Calu3 (cell line): ENCODE measurements around the gene EPB41L2. TPM values are rescaled to one million over a fixed set of nuclear protein-coding genes. Genes with fewer than 3 reads are reported as not detected.
"Not testable (repeated sequence)": the region's sequence is repeated elsewhere in the genome, so short reads cannot be mapped to it uniquely, and the experiment has no call there.

Experiments
- BruUV-seq: library from RNA; stranded (reverse); fragments of 400-500 nt; replicated peaks from 2 replicates; lab custom pipeline; 2021; lab: Mats Ljungman, UMichigan
- CTCF ChIA-PET: fragments of 300-600 bp; sonication (Branson Sonifier 250); formaldehyde crosslinking; loops from one replicate; lab custom pipeline; 2022; ENCODE audit warnings: antibody characterized with exemption; lab: Charles Lee
- DNase-seq: peaks from one replicate; pipeline ENCODE4 v3.0.0; 2022
- H3K27ac Mint-ChIP-seq: one replicate; pipeline ENCODE4 v1.8.0; 2022; ENCODE audit warnings: mixed read lengths; ENCODE audit not compliant: unreplicated experiment
- H3K27me3 Mint-ChIP-seq: one replicate; pipeline ENCODE4 v1.8.0; 2022; ENCODE audit warnings: mixed read lengths; ENCODE audit not compliant: unreplicated experiment
- H3K36me3 Mint-ChIP-seq: one replicate; pipeline ENCODE4 v1.8.0; 2022; ENCODE audit warnings: mild to moderate bottlenecking, moderate library complexity, mixed read lengths; ENCODE audit not compliant: insufficient read depth, unreplicated experiment
- H3K4me1 Mint-ChIP-seq: one replicate; pipeline ENCODE4 v1.8.0; 2022; ENCODE audit warnings: mild to moderate bottlenecking, low read depth, mixed read lengths; ENCODE audit not compliant: unreplicated experiment
- H3K4me3 Mint-ChIP-seq: one replicate; pipeline ENCODE4 v1.8.0; 2022; ENCODE audit warnings: mild to moderate bottlenecking, low read depth, moderate library complexity, mixed read lengths; ENCODE audit not compliant: unreplicated experiment
- H3K9me3 Mint-ChIP-seq: one replicate; pipeline ENCODE4 v1.8.0; 2022; ENCODE audit warnings: low read depth, mixed read lengths; ENCODE audit not compliant: unreplicated experiment
- CTCF ChIP-seq: fragments of 200-600 bp; IDR thresholded peaks from one replicate; pipeline ENCODE4 v1.8.0; 2022; ENCODE audit warnings: antibody characterized with exemption; ENCODE audit not compliant: unreplicated experiment
- intact Hi-C: fragments of 100-400 bp; cut with micrococcal nuclease; formaldehyde crosslinking; loops from one replicate; pipeline ENCODE4 v1.10.0; 2022; ENCODE audit not compliant: unreplicated experiment
- total RNA-seq: library from RNA; stranded (reverse); gene quantifications from 2 replicates; pipeline ENCODE4 v1.2.3, GENCODE V29; 2022

Gene EPB41L2
- total RNA-seq, 1 experiment from 2014 or later, result 332 TPM

- H3K9me3 Mint-ChIP-seq, result peaks cover 2% of the 10 kb centered on the region
- DNase-seq, result no peak
- peaks cover 57% of the 10 kb centered on the region for H3K4me1 Mint-ChIP-seq
- peak overlapping the region; percentile 93 for H3K27ac Mint-ChIP-seq
- H3K36me3 Mint-ChIP-seq, result peaks cover 24% of the 10 kb centered on the region
- CTCF ChIA-PET, result interaction anchor here (1.8 kb wide), 1 partner anchor 218 kb away, joined by 9 read pairs; no protein-coding TSS in a partner anchor
- BruUV-seq, result no TSS peak
- H3K4me3 Mint-ChIP-seq, result peak overlapping the region; percentile 56
- intact Hi-C loops, result no loop called here
- TF ChIP-seq CTCF, result no peak
- H3K27me3 Mint-ChIP-seq, result no peaks in the 10 kb centered on the region
These were observed 40.3 kb upstream of the EPB41L2 start for GRCh38 chr6:131103296-131103695.

GRCh38 chr6:131101911-131102680, 39.1 kb upstream of the EPB41L2 start:
- Mint-ChIP-seq H3K27me3 (no peaks in the 10 kb centered on the region), H3K4me3 (peak overlapping the region; percentile 56), H3K36me3 (peaks cover 24% of the 10 kb centered on the region), H3K4me1 (peaks cover 45% of the 10 kb centered on the region), H3K27ac (peak overlapping the region; percentile 93), H3K9me3 (peaks cover 2% of the 10 kb centered on the region)
- CTCF ChIA-PET, result interaction anchor here (0.6 to 1.8 kb wide), 5 partner anchors 27 to 416 kb away, joined by 3 to 9 read pairs (median 5); partner anchors contain the start of gene EPB41L2
- TF ChIP-seq CTCF, result no peak
- DNase-seq, result no peak
- intact Hi-C loops, result no loop called here
- BruUV-seq, result TSS peak; percentile 37

- no TSS peak for BruUV-seq
- Mint-ChIP-seq H3K4me1 (peaks cover 14% of the 10 kb centered on the region), H3K27ac (no peak overlapping the region), H3K4me3 (no peak overlapping the region), H3K36me3 (peaks cover 7% of the 10 kb centered on the region), H3K27me3 (no peaks in the 10 kb centered on the region), H3K9me3 (peaks cover 2% of the 10 kb centered on the region)
- DNase-seq, result no peak
- intact Hi-C loops, result no loop called here
- CTCF ChIA-PET, result no interaction called here
- TF ChIP-seq CTCF, result no peak
These were observed 33.7 kb upstream of the EPB41L2 start for GRCh38 chr6:131096786-131097185.

GRCh38 chr6:131093334-131093733, 30.3 kb upstream of the EPB41L2 start:
- CTCF ChIA-PET, result no interaction called here
- Mint-ChIP-seq H3K27ac (no peak overlapping the region), H3K9me3 (no peaks in the 10 kb centered on the region), H3K36me3 (no peaks in the 10 kb centered on the region), H3K27me3 (no peaks in the 10 kb centered on the region), H3K4me3 (no peak overlapping the region), H3K4me1 (no peaks in the 10 kb centered on the region)
- no peak for TF ChIP-seq CTCF
- DNase-seq, result no peak
- no TSS peak for BruUV-seq
- intact Hi-C loops, result no loop called here

GRCh38 chr6:131091944-131092343, 28.9 kb upstream of the EPB41L2 start:
- CTCF ChIA-PET, result not testable (repeated sequence)

GRCh38 chr6:131090339-131090738, 27.3 kb upstream of the EPB41L2 start:
- H3K9me3 Mint-ChIP-seq, H3K27me3 Mint-ChIP-seq, BruUV-seq, H3K36me3 Mint-ChIP-seq, CTCF ChIA-PET, DNase-seq, H3K4me1 Mint-ChIP-seq, H3K4me3 Mint-ChIP-seq, intact Hi-C loops, H3K27ac Mint-ChIP-seq: not testable (repeated sequence)

More at GRCh38 chr6:131091944-131092343, 28.9 kb upstream of the EPB41L2 start:
- H3K27ac Mint-ChIP-seq, H3K9me3 Mint-ChIP-seq, H3K4me1 Mint-ChIP-seq, intact Hi-C loops, DNase-seq, H3K36me3 Mint-ChIP-seq, BruUV-seq, H3K27me3 Mint-ChIP-seq, H3K4me3 Mint-ChIP-seq: not testable (repeated sequence)
